ENCODE results near the gene TOMT. TPM values are rescaled to one million over a fixed set of nuclear protein-coding genes. Genes with fewer than 3 reads are reported as not detected.

The TOMT gene
- total RNA-seq, 1 donor from 2014 or later = not detected

GRCh38 chr11:72069200-72069599 lies 36.5 kb upstream of the TOMT start:
- Mint-ChIP-seq H3K27me3 (ENCODE audit: low read depth, unreplicated experiment) (no peaks in the 10 kb centered on the region), H3K27ac (ENCODE audit: unreplicated experiment) (peak overlapping the region; percentile 97), H3K4me3 (ENCODE audit: unreplicated experiment) (peak overlapping the region; percentile 82), H3K9me3 (ENCODE audit: unreplicated experiment) (no peaks in the 10 kb centered on the region), H3K4me1 (ENCODE audit: low read depth, unreplicated experiment) (peaks cover 64% of the 10 kb centered on the region), H3K36me3 (ENCODE audit: low read depth, unreplicated experiment) (peaks cover 4% of the 10 kb centered on the region)
- Histone ChIP-seq H3K9me3 (ENCODE audit: insufficient read depth, low read depth, low read length) (no peaks in the 10 kb centered on the region), H3K27ac (ENCODE audit: low read depth, low read length) (peak overlapping the region; percentile 54), H3K4me2 (ENCODE audit: low read length) (peak overlapping the region; percentile 73), H3K4me1 (ENCODE audit: insufficient read depth, low read length) (peaks cover 46% of the 10 kb centered on the region), H2AFZ (ENCODE audit: low read depth, low read length) (no peak overlapping the region), H3K9ac (ENCODE audit: low read length) (peak overlapping the region; percentile 63), H3K79me2 (ENCODE audit: insufficient read depth, low read length) (peaks cover 89% of the 10 kb centered on the region), H3K36me3 (ENCODE audit: insufficient read depth, low read length) (no peaks in the 10 kb centered on the region), H4K20me1 (ENCODE audit: insufficient read depth, low read length) (no peaks in the 10 kb centered on the region), H3K4me3 (ENCODE audit: insufficient read depth, low read depth, low read length) (peak overlapping the region; percentile 4), H3K27me3 (ENCODE audit: insufficient read depth, low read length) (no peaks in the 10 kb centered on the region)
- no peak for TF ChIP-seq CTCF (IDR thresholded peaks at IDR 0.05; ENCODE audit: insufficient read depth, low read depth, low read length)
- TF ChIP-seq EZH2 (IDR thresholded peaks at IDR 0.05; ENCODE audit: insufficient read depth, low read length) = no peak
- no peak for FAIRE-seq
- peak; percentile 25 for DNase-seq (ENCODE audit: low read depth)

- peaks cover 4% of the 10 kb centered on the region for H3K36me3 Mint-ChIP-seq (ENCODE audit: low read depth, unreplicated experiment)
- peaks cover 64% of the 10 kb centered on the region for H3K4me1 Mint-ChIP-seq (ENCODE audit: low read depth, unreplicated experiment)
- DNase-seq (ENCODE audit: low read depth) (peak; percentile 85), FAIRE-seq (no peak)
- Histone ChIP-seq H3K27ac (ENCODE audit: low read depth, low read length) (peak overlapping the region; percentile 54), H3K4me2 (ENCODE audit: low read length) (peak overlapping the region; percentile 73), H3K79me2 (ENCODE audit: insufficient read depth, low read length) (peaks cover 88% of the 10 kb centered on the region), H3K9me3 (ENCODE audit: insufficient read depth, low read depth, low read length) (no peaks in the 10 kb centered on the region), H2AFZ (ENCODE audit: low read depth, low read length) (peak overlapping the region; percentile 14), H4K20me1 (ENCODE audit: insufficient read depth, low read length) (no peaks in the 10 kb centered on the region), H3K27me3 (ENCODE audit: insufficient read depth, low read length) (no peaks in the 10 kb centered on the region), H3K4me3 (ENCODE audit: insufficient read depth, low read depth, low read length) (peak overlapping the region; percentile 24), H3K36me3 (ENCODE audit: insufficient read depth, low read length) (no peaks in the 10 kb centered on the region), H3K4me1 (ENCODE audit: insufficient read depth, low read length) (peaks cover 46% of the 10 kb centered on the region), H3K9ac (ENCODE audit: low read length) (peak overlapping the region; percentile 63)
- no peaks in the 10 kb centered on the region for H3K9me3 Mint-ChIP-seq (ENCODE audit: unreplicated experiment)
- TF ChIP-seq EZH2 (IDR thresholded peaks at IDR 0.05; ENCODE audit: insufficient read depth, low read length) (no peak), CTCF (IDR thresholded peaks at IDR 0.05; ENCODE audit: insufficient read depth, low read depth, low read length) (no peak)
- H3K27me3 Mint-ChIP-seq (ENCODE audit: low read depth, unreplicated experiment) = no peaks in the 10 kb centered on the region
- H3K27ac Mint-ChIP-seq (ENCODE audit: unreplicated experiment) = peak overlapping the region; percentile 97
- peak overlapping the region; percentile 82 for H3K4me3 Mint-ChIP-seq (ENCODE audit: unreplicated experiment)
Observed at GRCh38 chr11:72069787-72070251, 35.9 kb upstream of the TOMT start.

- no peak for DNase-seq (ENCODE audit: low read depth)
- Histone ChIP-seq H3K27ac (ENCODE audit: low read depth, low read length) (peak overlapping the region; percentile 54), H3K9me3 (ENCODE audit: insufficient read depth, low read depth, low read length) (no peaks in the 10 kb centered on the region), H3K4me2 (ENCODE audit: low read length) (peak overlapping the region; percentile 73), H3K36me3 (ENCODE audit: insufficient read depth, low read length) (no peaks in the 10 kb centered on the region), H3K4me1 (ENCODE audit: insufficient read depth, low read length) (peaks cover 46% of the 10 kb centered on the region), H3K4me3 (ENCODE audit: insufficient read depth, low read depth, low read length) (peak overlapping the region; percentile 24), H2AFZ (ENCODE audit: low read depth, low read length) (peak overlapping the region; percentile 14), H3K79me2 (ENCODE audit: insufficient read depth, low read length) (peaks cover 90% of the 10 kb centered on the region), H3K9ac (ENCODE audit: low read length) (peak overlapping the region; percentile 63), H4K20me1 (ENCODE audit: insufficient read depth, low read length) (no peaks in the 10 kb centered on the region), H3K27me3 (ENCODE audit: insufficient read depth, low read length) (no peaks in the 10 kb centered on the region)
- peak overlapping the region; percentile 97 for H3K27ac Mint-ChIP-seq (ENCODE audit: unreplicated experiment)
- H3K4me1 Mint-ChIP-seq (ENCODE audit: low read depth, unreplicated experiment) = peaks cover 64% of the 10 kb centered on the region
- TF ChIP-seq CTCF (IDR thresholded peaks at IDR 0.05; ENCODE audit: insufficient read depth, low read depth, low read length) = no peak
- no peak for TF ChIP-seq EZH2 (IDR thresholded peaks at IDR 0.05; ENCODE audit: insufficient read depth, low read length)
- peaks cover 4% of the 10 kb centered on the region for H3K36me3 Mint-ChIP-seq (ENCODE audit: low read depth, unreplicated experiment)
- FAIRE-seq = no peak
- peak overlapping the region; percentile 82 for H3K4me3 Mint-ChIP-seq (ENCODE audit: unreplicated experiment)
- H3K9me3 Mint-ChIP-seq (ENCODE audit: unreplicated experiment) = no peaks in the 10 kb centered on the region
- no peaks in the 10 kb centered on the region for H3K27me3 Mint-ChIP-seq (ENCODE audit: low read depth, unreplicated experiment)
Observed at GRCh38 chr11:72070491-72070890, 35.2 kb upstream of the TOMT start.

All from astrocyte (in vitro differentiated cells and primary cell).